CD4-positive, alpha-beta T cell treated with Interleukin-10 for 1 hour (primary cell): ENCODE results near the gene RGMA.

Experiments used
- DNase-seq: peaks from one replicate; pipeline ENCODE4 v3.0.0-alpha.2; 2020

Gene RGMA, protein sequence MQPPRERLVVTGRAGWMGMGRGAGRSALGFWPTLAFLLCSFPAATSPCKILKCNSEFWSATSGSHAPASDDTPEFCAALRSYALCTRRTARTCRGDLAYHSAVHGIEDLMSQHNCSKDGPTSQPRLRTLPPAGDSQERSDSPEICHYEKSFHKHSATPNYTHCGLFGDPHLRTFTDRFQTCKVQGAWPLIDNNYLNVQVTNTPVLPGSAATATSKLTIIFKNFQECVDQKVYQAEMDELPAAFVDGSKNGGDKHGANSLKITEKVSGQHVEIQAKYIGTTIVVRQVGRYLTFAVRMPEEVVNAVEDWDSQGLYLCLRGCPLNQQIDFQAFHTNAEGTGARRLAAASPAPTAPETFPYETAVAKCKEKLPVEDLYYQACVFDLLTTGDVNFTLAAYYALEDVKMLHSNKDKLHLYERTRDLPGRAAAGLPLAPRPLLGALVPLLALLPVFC

DNA sequence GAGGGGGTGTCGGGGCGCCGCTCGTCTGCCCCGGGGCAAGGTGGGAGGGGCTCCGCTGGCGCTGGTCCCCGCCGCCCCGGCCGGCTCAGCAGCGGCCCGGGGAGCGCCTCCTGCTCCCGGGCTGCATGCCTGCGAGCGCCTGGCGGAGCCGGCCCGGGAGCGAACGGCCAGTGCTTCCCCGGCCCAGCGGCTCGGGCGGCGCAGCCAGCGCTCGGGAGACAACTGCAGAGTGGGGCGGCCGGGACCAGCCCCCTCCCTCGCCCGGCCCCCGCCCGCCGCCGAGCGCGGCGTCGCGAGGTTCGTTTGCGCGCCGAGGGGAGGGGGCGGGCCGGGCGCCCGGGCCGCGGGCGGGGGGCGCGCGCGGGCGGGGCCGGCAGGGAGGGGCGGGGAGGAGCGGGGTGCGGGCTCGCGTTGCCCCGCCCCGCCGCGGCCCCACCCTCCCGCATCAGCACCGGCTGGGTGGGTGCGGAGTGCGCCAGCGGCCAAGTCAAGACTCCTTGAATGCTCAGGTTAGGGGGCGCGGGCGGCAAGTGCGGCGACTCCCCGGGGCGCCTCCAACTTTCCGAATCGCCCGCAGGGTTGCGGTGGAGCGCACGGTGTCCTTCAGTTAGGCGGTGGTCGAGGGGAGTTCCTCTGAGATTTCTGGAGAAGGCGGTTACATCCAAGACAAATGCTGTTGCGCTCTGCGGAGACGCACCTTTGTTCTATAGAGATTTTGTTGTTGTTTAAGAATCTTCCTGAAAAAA lies at the start of gene RGMA:
Gene RGMA (minus strand): TSS at position 231 of the 746 bp plus-strand sequence. CDS start 279 bp downstream, outside the sequence.
- no peak for DNase-seq

DNA sequence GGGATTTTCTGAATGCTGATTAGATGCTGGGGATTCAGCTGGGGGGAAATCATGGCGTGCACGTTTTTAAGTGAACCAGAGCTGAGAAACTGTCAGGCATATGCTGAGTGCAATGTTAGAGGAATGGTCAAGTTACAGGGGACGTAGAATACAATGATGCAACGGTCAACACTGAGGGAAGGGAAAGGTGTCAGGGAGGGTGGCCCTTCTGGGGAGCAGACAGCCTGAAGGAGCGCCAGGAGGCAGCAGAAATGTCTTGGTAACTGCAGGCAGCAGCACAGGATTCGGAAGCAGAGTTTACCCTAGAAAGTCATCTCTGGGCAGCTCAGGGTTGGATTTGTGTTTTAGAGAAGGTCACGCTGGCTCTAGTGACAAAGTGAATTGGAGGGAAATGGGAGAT lies 47.6 kb upstream of the RGMA start:
- no peak for DNase-seq

DNA sequence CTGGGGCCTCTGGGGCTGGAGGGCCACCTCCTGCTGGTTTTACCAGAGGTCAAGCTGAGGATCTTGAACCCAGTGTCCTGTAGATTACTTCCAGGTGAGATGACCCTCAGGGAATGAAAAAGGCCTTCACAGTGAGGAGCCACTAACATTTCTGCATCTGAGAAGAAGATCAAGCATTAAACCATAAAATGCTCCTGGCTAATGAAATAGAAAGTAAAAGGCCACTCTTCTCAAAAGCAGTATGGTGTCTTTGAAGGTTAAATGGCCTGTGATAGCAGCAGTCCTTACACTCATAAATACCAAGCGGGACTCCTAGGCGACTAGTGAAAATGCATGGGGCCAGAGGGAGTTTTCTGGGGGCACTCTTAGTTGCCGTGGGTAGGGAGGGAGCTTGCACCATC lies 47.0 kb upstream of the RGMA start:
- DNase-seq, result no peak

DNA sequence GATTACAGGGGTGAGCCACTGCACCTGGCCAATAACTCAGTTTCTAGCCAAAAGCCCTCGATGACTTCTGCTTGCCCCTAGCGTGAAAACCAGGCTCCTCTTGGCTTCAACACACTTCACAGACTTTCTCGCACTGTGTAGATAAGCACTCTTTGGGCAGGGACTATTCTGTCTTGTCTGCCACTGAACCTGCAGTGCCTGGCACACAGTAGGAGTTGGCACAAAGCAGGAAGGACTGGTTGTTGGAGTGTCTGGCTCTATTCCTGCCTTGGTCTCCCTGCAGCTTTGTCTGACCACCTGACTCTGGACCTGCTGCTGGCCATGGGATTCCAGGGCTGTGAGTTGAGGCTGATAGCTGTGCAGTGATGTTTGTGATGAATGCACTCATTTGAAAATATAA lies 46.4 kb upstream of the RGMA start:
- no peak for DNase-seq

DNA sequence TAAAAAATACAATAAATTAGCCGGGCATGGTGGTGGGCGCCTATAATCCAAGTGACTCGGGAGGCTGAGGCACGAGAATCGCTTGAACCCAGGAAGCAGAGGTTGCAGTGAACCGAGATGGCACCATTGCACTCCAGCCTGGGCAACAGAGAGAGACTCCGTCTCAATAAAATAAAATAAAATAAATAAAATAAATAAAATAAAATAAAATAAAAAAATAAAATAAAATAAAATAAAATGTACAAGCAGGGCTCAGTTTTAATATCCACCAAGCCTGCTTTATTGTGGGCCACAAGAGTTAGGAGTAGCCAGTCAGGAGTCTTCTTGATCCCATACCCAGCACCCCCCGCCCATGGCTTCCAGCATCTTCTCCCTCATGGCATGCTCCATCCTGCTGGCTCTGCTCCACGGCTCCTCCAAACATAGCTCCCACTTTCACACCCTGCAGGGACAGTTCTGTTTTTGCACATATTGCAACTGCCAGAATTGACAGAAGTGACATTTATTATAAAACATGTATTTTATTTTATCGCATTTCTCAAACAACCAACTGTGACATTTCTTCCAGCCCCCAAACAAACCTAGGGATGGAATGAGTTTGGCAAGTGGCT lies 42.6 kb upstream of the RGMA start:
- DNase-seq, result no peak

DNA sequence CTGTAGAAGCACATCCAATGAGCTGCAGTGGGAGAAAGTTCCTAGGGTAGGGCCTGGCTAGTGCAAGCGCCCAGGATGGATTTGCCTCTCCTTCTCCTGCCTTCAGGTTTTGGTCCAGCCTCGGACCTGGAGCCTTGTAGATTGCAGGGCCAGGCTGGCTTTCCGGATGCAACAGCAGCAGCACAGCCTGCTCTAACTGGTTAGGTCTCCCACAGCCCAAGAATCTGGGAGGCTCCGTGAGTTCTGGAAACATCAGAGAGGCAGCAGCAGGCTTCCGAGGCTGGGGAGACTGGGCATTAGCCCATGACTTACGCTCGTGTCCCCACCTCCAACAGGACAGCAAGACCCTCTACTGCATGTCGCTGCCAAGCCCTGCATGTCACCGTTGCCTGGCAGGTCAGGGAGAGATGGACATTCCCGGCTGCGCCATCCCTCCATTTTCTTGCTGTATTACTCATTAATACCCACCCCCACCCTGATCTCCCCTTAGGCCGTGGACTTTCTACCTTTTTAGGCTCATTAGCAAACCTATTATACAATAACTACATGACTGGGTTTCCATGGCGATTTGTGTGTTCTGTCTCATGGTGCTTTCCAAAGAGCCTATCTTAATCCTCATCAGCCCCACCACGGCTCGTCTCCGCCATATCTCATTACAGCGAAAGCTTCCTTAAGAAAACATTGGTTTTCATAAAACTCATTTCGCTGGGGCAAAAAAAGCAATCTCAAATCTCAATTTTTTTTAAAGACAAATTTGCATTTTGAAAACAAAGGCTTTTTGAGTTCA lies 40.9 kb upstream of the RGMA start:
- no peak for DNase-seq

DNA sequence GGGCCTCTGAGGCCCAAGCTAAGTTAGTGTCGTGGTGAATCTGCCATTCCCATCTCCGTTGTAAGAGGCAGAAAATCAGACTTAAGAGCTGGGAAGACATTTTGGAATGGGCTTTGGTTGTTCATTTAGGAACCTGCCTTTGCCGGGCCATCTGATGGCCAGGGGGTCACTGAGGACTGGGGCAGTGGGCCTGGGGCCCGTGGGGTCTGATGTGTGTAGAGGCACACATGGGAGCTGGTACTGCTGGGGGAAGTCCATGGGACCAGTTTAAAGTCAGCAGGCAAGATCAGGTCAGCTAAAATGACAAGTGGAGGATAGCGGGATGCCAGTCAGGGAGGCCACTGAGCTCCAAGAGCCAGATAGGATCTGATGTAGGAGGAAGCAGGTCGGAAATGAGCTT lies 38.3 kb upstream of the RGMA start:
- no peak for DNase-seq

DNA sequence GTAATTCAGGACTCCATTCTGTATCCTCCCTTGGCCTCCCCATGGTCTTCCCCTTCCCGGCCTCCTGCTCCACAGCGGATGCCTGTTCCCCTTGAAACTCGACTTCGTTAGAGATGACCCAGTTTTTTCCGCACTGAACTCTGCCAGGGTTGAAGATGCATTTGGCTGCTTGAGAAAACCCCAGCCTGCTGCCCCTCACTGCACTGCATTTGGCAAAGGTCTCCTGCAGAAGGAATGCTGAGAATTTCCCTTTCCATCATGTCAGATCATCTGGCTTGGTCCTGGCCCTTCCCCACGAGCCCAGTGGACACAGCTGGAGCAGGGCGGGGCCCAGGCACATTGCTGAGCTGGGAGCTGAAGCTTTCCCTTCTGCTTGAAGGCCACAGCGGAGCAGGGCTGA lies 37.6 kb upstream of the RGMA start:
- no peak for DNase-seq

DNA sequence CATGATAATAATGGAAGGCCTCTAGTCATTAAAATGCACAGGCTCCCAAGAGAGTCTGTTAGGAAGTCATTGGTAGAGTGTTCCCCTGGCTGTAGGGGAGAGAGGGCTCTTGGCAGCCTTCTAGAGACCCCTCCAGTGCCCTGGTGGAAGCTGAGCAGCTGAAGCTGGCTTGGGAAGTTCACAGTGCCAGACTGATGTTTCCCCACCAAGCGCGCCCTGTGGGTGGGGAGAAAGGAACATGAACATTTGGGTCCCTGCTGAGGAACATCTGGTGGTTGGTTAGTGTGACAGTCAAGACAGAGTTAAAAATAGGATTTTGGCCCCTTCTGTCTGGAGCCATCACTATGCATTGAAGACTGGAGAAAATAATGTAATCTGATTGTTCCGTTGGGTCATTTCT lies 37.1 kb upstream of the RGMA start:
- DNase-seq, result no peak

DNA sequence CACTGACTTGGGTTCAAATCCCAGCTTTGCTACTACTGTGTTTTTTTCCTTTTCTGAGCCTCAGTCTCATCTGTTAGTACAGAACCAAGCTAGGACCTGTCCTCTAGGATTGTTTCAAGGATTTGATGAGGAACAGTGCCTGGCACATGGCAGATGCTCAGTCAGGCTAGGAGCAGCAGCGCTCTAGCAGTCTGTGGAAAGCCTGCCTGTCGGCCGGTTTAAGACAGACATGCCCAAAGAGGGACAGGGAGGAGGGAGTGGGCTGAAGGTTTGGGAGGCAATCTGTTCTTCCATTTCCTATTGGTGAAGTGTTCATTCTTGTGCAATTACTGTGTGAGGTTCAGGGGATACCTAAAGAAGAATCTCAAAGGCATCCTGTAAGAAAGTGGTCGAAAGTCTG lies 35.1 kb upstream of the RGMA start:
- DNase-seq, result no peak

DNA sequence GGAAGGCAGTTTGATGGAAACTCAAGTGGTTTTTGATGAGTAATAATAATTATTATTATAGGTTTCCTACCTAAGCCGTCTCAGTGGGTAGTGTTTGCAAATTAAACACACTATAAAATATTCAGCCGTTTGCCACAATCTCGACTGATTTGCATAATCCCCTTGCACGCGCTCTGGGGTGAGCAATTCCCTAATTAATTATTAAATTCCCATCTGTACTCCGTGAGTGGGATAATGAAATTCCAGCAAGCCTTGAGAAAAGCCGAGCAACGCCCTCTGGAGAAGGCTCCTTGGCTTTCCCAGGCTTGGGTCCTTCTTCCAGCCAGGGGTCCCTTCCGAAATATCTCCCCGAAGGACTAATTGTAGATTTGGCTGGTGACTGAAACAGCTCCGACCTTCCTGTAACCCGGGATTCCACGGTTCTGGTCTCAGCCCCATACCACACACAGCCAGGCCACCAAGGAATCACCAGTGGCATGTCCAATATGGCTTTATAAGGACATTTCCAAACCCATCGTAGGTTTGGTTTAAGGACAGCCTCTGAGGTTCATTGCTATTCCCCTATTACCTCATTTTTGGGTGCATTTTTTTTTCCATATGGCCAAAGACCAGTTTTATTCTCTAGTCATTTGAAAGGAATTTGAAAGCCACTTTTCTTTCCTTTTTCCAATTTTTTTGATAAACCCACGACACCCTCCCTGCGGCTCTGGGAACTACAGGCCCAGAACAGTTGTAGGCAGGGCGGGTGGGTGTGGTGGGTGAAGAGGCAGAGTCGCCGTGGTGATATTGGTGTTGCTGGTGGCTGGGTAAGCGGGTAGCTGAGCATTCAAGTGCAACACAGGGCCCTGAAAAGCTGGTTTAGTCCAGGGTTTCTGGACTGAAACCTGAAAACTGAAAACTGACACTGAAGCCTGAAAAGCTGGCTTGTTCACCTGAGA lies 33.2 kb upstream of the RGMA start:
- DNase-seq, result no peak

DNA sequence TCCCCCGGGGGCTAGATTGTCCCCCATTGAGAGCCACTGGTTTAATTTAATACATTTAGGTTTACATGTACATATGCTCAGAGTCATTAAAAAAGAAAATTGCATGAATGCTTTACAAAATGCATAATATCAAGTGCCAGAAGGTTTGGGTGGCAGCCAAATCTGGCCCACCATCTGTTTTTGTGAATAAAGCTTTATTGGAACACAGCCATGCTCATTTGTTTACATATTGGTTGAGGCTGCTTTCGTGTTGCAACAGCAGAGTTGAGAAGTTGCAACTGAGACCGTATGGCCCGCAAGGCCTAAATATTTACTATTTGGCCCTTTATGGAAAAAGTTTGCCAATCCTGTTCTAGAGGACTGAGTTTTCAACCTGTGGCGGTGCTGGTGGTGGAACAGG lies 32.1 kb upstream of the RGMA start:
- no peak for DNase-seq

DNA sequence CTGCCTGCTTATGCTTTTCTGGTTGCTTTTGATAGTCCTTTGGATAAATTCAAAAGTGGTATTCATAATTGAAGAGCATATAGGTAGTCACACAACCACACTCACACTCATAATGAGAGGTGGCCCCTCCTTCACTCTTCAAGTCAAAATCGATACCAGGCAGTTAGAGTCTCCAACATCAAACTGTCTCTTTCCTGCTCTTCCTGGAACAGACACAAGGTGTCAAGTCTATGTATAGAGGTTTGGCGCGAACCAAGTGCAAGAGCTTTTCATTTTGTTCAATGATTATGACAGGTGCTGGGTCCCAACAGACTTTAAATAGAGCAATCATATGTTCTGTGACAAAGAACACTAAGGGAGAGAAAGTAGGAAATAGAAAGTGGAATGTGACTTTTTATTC lies 29.9 kb upstream of the RGMA start:
- DNase-seq, result no peak

DNA sequence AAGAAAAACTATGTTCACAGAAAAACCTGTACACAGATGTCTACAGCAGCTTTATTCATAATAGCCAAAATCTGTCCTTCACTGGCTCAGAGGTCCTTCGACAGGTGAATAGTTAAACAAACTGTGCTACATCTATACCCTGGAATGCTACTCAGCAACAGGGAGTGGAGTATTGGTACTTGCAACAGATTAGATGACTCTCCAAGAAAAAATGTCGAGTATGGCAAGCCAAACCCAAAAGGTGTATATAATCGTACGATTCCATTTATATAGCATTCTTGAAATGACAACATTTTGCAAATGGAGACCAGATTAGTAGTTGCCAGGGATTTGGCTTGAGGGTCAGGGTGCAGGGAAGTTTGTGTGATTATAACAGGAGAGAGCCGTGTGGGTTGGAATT lies 22.4 kb upstream of the RGMA start:
- DNase-seq, result no peak

DNA sequence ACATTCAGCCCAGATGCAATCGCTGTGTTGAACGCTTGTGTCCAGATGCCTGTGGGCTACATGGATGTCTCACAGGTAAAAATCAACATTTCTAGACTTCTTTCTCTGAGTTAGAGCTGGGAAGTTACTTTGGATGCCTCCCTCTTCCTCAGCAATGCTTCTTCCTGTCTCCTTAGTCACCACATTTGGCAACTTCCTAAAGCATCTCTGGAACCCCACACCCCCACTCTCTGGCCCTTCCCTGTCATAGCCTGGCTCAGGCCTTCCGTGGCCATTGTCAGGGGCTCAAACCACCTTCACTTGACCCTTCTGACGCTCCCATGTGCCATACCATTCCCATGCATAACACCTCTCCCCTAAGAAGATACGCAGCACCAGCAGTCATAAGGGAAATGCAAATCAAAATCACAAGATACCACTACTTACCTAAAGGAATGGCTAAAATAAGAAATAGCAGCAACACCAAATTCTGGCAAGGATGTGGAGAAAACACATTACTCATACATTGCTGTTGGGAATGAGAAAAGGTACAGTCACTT lies 21.6 kb upstream of the RGMA start:
- no peak for DNase-seq

DNA sequence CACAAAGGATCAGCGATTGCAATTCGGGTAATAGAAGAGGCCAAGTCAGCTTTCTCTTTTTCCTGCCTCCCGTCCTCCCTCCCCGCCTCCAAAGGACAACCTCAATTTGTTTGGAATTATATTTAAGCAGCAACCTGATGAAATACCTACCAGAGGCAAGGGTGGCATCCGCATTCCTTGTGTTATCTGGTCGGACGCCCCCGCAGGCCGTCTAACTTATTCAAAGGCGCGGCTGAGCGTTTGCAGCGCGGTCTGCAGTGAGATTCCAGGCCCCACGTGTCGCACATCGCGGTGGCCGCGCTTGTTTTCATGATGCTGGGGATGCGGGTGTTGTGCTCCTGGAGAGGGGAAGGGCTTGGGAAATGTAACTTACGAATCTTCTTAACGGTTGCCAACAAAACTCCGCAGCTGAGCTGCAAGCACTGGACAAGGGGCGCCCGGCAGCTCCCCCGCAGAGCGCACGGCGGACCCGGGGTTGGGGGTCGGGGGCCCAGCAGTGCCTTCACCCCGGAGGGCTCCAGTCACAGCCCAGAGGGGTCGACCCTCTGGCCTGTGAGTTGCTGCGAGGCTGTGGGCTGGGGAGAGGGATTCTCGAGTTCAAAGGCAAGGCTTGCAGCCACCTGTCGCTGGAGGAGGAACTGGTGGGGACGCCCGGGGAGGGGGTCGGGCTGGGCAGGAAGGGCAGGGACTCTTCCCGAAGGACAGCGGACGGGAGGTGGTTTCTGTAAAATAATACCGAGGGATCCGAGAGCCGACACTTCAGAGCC lies 20.5 kb upstream of the RGMA start:
- no peak for DNase-seq

DNA sequence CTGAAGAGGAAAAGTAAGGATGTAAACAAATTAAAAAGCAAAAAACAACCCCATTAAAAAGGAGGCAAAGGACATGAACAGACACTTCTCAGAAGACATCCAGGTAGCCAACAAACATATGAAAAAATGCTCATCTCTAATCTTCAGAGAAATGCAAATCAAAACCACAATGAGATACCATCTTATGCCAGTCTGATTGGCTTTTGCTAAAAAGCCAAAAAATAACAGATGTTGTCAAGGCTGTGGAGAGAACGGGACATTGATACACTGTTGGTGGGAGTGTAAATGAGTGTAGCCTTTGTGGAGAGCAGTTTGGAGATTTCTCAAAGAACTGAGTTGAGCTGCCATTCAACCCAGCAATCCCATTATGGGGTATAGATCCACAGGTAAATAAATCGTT lies 18.6 kb upstream of the RGMA start:
- no peak for DNase-seq

DNA sequence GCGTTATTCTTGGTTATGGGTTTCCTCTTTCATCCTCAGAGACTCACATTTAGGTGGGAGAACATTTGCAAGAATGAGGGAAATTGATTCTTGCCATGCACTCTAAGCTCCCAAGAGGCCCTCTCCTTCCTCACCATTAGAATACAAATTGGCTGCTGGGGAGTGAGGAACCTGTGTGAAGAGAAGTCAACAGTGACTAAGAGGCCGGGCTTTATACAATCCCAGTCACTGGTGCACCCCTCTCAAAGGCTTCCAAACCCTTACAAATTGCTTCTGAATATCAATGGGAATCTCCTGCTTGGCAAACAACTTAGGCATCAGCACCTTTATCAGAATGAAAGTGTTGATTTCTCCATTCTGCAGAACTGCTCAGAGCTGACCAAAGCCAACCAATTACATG lies 16.5 kb upstream of the RGMA start:
- DNase-seq, result no peak

DNA sequence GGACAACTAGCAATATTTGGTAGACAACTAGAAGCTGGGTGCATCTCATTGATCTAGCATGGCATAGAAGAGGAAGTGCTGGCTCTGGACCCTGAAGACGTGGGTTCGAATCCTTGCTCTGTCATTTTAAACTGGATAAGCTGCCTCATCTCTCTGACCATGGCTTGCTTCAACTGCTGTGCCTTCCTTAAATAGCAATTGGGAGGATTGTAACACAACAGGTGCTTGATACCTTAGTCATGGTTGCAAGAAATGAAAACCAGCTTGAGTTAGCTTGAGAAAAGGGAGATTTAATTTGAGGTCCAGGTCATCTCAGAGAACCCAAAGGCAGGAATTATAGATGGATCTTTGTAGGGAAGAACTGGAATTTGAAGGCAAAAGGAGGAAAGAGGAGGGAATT lies 14.8 kb upstream of the RGMA start:
- DNase-seq, result no peak

DNA sequence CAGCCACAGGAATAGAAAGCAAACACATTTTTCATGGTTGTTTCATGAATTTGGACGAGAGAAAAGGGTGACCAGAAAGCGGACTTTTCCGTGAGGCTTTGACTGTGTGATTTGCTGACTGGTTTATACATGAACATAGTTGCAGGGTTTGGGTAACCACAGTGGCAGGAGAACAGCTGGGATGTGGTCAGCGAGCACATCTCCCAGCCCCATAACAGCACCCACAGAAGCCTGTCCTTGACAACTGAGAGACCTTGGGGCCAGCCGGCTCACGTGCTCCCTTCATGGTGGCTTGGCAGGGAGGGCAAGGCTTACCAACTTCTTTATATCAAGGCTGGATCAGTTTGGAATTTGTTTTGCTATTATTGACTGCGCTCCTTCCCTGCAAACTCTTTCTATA lies 13.2 kb upstream of the RGMA start:
- DNase-seq, result no peak

DNA sequence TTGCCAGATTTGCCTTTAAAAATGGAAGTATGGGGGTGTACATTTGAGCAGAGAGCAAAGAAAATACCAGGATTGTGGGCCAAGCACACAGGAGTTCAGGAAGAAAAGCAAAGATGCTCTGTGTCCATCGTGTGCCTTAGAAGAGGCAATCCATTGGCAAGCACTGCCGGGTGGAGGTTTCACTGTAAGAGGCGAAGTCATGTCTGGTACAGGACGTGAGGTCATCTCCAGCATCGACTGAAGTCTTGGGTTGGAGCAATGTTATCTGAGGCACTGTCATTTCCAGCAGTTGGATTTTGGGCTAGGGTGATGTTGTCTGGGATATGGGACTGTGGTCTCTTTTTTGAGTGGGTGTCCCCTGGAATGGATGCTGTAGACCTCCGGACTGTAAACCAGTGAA lies 4.8 kb upstream of the RGMA start:
- no peak for DNase-seq
